Measurements from ENCODE around the gene ESYT3.

DNA sequence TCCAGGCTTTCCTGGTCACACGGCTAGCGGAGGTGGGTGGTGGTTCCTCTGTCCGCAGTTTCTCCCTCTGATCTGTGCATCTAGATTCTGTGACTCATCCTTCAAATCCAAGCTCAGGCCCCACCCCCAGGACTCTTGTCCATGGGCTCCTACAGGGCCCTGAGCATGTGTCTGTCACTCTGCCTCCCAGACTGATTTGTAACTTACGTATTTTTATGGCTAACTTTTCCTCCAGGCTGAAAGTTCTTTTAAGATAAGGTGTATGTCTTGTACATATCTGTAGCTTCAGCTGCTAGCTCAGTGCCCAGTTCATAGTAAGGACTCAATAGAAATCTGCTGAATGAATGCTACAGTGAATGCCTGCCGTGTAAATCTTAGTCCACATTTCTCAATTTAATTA is 8.0 kb downstream of the ESYT3 start:
- TF ChIP-seq, protein P1, sequence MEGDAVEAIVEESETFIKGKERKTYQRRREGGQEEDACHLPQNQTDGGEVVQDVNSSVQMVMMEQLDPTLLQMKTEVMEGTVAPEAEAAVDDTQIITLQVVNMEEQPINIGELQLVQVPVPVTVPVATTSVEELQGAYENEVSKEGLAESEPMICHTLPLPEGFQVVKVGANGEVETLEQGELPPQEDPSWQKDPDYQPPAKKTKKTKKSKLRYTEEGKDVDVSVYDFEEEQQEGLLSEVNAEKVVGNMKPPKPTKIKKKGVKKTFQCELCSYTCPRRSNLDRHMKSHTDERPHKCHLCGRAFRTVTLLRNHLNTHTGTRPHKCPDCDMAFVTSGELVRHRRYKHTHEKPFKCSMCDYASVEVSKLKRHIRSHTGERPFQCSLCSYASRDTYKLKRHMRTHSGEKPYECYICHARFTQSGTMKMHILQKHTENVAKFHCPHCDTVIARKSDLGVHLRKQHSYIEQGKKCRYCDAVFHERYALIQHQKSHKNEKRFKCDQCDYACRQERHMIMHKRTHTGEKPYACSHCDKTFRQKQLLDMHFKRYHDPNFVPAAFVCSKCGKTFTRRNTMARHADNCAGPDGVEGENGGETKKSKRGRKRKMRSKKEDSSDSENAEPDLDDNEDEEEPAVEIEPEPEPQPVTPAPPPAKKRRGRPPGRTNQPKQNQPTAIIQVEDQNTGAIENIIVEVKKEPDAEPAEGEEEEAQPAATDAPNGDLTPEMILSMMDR (IDR thresholded peaks at IDR 0.05), result no peak
- TF ChIP-seq POLR2A (IDR thresholded peaks at IDR 0.05), result no peak
